Astrocyte (in vitro differentiated cells and primary cell): ENCODE data around the gene HSPA1A. TPM values are rescaled to one million over a fixed set of nuclear protein-coding genes. Genes with fewer than 3 reads are reported as not detected.

Experiments
- DNase-seq: peaks from one replicate; pipeline ENCODE4 v3.0.0-alpha.2; 2010; ENCODE audit warnings: low read depth
- FAIRE-seq: peaks from 2 replicates; lab custom pipeline; 2011; peaks lifted over from hg19 to GRCh38; lab: Jason Lieb, UNC
- H2AFZ ChIP-seq: 2 replicates; pipeline ENCODE4 v1.6.0; 2012; ENCODE audit warnings: low read depth, low read length, inconsistent platforms
- H3K27ac ChIP-seq: 2 replicates; pipeline ENCODE4 v1.5.1; 2011; ENCODE audit warnings: low read depth, low read length, inconsistent platforms
- H3K27me3 ChIP-seq: 2 replicates; pipeline ENCODE4 v1.6.0; 2011; ENCODE audit warnings: low read length, inconsistent platforms; ENCODE audit not compliant: insufficient read depth
- H3K36me3 ChIP-seq: 2 replicates; pipeline ENCODE4 v1.5.1; 2011; ENCODE audit warnings: low read length, inconsistent platforms; ENCODE audit not compliant: insufficient read depth
- H3K4me1 ChIP-seq: 2 replicates; pipeline ENCODE4 v1.5.1; 2011; ENCODE audit warnings: low read length, inconsistent platforms; ENCODE audit not compliant: insufficient read depth
- H3K4me2 ChIP-seq: 2 replicates; pipeline ENCODE4 v1.6.0; 2012; ENCODE audit warnings: low read length, inconsistent platforms
- H3K4me3 ChIP-seq: 2 replicates; pipeline ENCODE4 v1.5.1; 2011; ENCODE audit warnings: low read depth, mild to moderate bottlenecking, low read length, inconsistent platforms; ENCODE audit not compliant: insufficient read depth
- H3K79me2 ChIP-seq: 2 replicates; pipeline ENCODE4 v1.6.0; 2012; ENCODE audit warnings: mild to moderate bottlenecking, low read length, inconsistent platforms; ENCODE audit not compliant: insufficient read depth
- H3K9ac ChIP-seq: 2 replicates; pipeline ENCODE4 v1.6.0; 2012; ENCODE audit warnings: mild to moderate bottlenecking, low read length, inconsistent platforms
- H3K9me3 ChIP-seq: 2 replicates; pipeline ENCODE4 v1.5.1; 2012; ENCODE audit warnings: low read depth, mild to moderate bottlenecking, low read length, inconsistent platforms; ENCODE audit not compliant: insufficient read depth
- H4K20me1 ChIP-seq: 2 replicates; pipeline ENCODE4 v1.6.0; 2012; ENCODE audit warnings: low read length, inconsistent platforms; ENCODE audit not compliant: insufficient read depth
- H3K27ac Mint-ChIP-seq: one replicate; pipeline ENCODE4 v1.8.0; 2021; ENCODE audit warnings: mild to moderate bottlenecking, mixed read lengths; ENCODE audit not compliant: unreplicated experiment
- H3K27me3 Mint-ChIP-seq: one replicate; pipeline ENCODE4 v1.8.0; 2021; ENCODE audit warnings: low read depth, mixed read lengths; ENCODE audit not compliant: unreplicated experiment
- H3K36me3 Mint-ChIP-seq: one replicate; pipeline ENCODE4 v1.8.0; 2021; ENCODE audit warnings: low read depth, mixed read lengths; ENCODE audit not compliant: unreplicated experiment
- H3K4me1 Mint-ChIP-seq: one replicate; pipeline ENCODE4 v1.8.0; 2021; ENCODE audit warnings: low read depth, mixed read lengths; ENCODE audit not compliant: unreplicated experiment
- H3K4me3 Mint-ChIP-seq: one replicate; pipeline ENCODE4 v1.8.0; 2021; ENCODE audit warnings: mild to moderate bottlenecking, moderate library complexity, mixed read lengths; ENCODE audit not compliant: unreplicated experiment
- H3K9me3 Mint-ChIP-seq: one replicate; pipeline ENCODE4 v1.8.0; 2021; ENCODE audit warnings: mild to moderate bottlenecking, mixed read lengths; ENCODE audit not compliant: unreplicated experiment
- CTCF ChIP-seq: IDR thresholded peaks from 2 replicates; pipeline ENCODE4 v1.5.1; 2011; ENCODE audit warnings: low read depth, mild to moderate bottlenecking, inconsistent platforms, low read length, moderate library complexity; ENCODE audit not compliant: insufficient read depth
- EZH2 ChIP-seq: IDR thresholded peaks from 2 replicates; pipeline ENCODE4 v1.6.1; 2012; ENCODE audit warnings: mild to moderate bottlenecking, low read length, inconsistent platforms; ENCODE audit not compliant: insufficient read depth
- total RNA-seq: library from RNA; stranded (reverse); gene quantifications from 2 replicates; pipeline ENCODE4 v1.2.1, GENCODE V29; 2021

HSPA1A gene
- total RNA-seq, 1 donor from 2014 or later, result 52.7 TPM

GRCh38 chr6:31811645-31812044 lies 3.7 kb upstream of the HSPA1A start:
- DNase-seq (no peak), FAIRE-seq (no peak)
- H3K27ac Mint-ChIP-seq, result no peak overlapping the region

GRCh38 chr6:31813465-31813849 lies 1.9 kb upstream of the HSPA1A start:
- H3K27ac ChIP-seq, result peak overlapping the region; percentile 35
- no peak for FAIRE-seq
- H3K4me3 Mint-ChIP-seq, result peak overlapping the region; percentile 75

More at GRCh38 chr6:31811645-31812044, 3.7 kb upstream of the HSPA1A start:
- H4K20me1 ChIP-seq, result no peaks in the 10 kb centered on the region
- H2AFZ ChIP-seq, result no peak overlapping the region
- H3K36me3 ChIP-seq, result no peaks in the 10 kb centered on the region
- peaks cover 2% of the 10 kb centered on the region for H3K9me3 Mint-ChIP-seq
- H3K9me3 ChIP-seq, result no peaks in the 10 kb centered on the region
- H3K27me3 ChIP-seq, result no peaks in the 10 kb centered on the region
- no peaks in the 10 kb centered on the region for H3K79me2 ChIP-seq
- H3K27ac ChIP-seq, result no peak overlapping the region
- H3K4me2 ChIP-seq, result no peak overlapping the region
- peaks cover 8% of the 10 kb centered on the region for H3K4me1 Mint-ChIP-seq
- TF ChIP-seq EZH2 (no peak), CTCF (no peak)
- no peak overlapping the region for H3K4me3 Mint-ChIP-seq
- no peak overlapping the region for H3K9ac ChIP-seq
- no peaks in the 10 kb centered on the region for H3K27me3 Mint-ChIP-seq
- H3K4me3 ChIP-seq, result no peak overlapping the region
- peaks cover 9% of the 10 kb centered on the region for H3K4me1 ChIP-seq
- H3K36me3 Mint-ChIP-seq, result peaks cover 1% of the 10 kb centered on the region

More at GRCh38 chr6:31813465-31813849, 1.9 kb upstream of the HSPA1A start:
- Histone ChIP-seq H3K9me3 (no peaks in the 10 kb centered on the region), H3K4me3 (no peak overlapping the region), H3K27me3 (no peaks in the 10 kb centered on the region), H3K9ac (peak overlapping the region; percentile 66), H2AFZ (no peak overlapping the region), H3K36me3 (no peaks in the 10 kb centered on the region), H3K4me2 (peak overlapping the region; percentile 92), H3K4me1 (peaks cover 9% of the 10 kb centered on the region), H3K79me2 (peaks cover 12% of the 10 kb centered on the region), H4K20me1 (peaks cover 12% of the 10 kb centered on the region)
- no peak for DNase-seq
- no peak for TF ChIP-seq EZH2
- no peak for TF ChIP-seq CTCF
- H3K27ac Mint-ChIP-seq, result peak overlapping the region; percentile 99
- H3K9me3 Mint-ChIP-seq, result peaks cover 2% of the 10 kb centered on the region
- peaks cover 4% of the 10 kb centered on the region for H3K36me3 Mint-ChIP-seq
- H3K27me3 Mint-ChIP-seq, result no peaks in the 10 kb centered on the region
- peaks cover 11% of the 10 kb centered on the region for H3K4me1 Mint-ChIP-seq
